NCI-H2196 (cell line): Measurements from ENCODE around the gene NUDT6.

Source experiments
- DNase-seq: peaks from one replicate; lab custom pipeline; 2025; ENCODE audit not compliant: unreplicated experiment; lab: John Stamatoyannopoulos, UW

Gene NUDT6

GRCh38 chr4:122914938-122915337 lies 7.5 kb downstream of the NUDT6 start:
- DNase-seq, result no peak

GRCh38 chr4:122914292-122914904 lies 8.0 kb downstream of the NUDT6 start:
- DNase-seq, result no peak

- no peak for DNase-seq
These were observed 9.4 kb downstream of the NUDT6 start for GRCh38 chr4:122912810-122913575.

- no peak for DNase-seq
These were observed 10.8 kb downstream of the NUDT6 start for GRCh38 chr4:122911588-122911987.

- no peak for DNase-seq
These were observed 12.7 kb downstream of the NUDT6 start for GRCh38 chr4:122909683-122910082.

GRCh38 chr4:122908223-122908622 lies 14.2 kb downstream of the NUDT6 start:
- no peak for DNase-seq

GRCh38 chr4:122906859-122907305 lies 15.5 kb downstream of the NUDT6 start:
- DNase-seq, result no peak

GRCh38 chr4:122903766-122904288 lies 18.6 kb downstream of the NUDT6 start:
- DNase-seq, result no peak

GRCh38 chr4:122901247-122902010 lies 21.0 kb downstream of the NUDT6 start:
- no peak for DNase-seq

GRCh38 chr4:122900314-122900713 lies 22.1 kb downstream of the NUDT6 start:
- DNase-seq, result no peak

- DNase-seq, result no peak
These were observed 22.7 kb downstream of the NUDT6 start for GRCh38 chr4:122899682-122900081.

- DNase-seq, result no peak
These were observed 23.8 kb downstream of the NUDT6 start for GRCh38 chr4:122898370-122899150.

- DNase-seq, result no peak
These were observed 26.1 kb downstream of the NUDT6 start for GRCh38 chr4:122896270-122896669.

GRCh38 chr4:122895336-122895995 lies 26.9 kb downstream of the NUDT6 start:
- no peak for DNase-seq

- no peak for DNase-seq
These were observed 27.6 kb downstream of the NUDT6 start for GRCh38 chr4:122894827-122895226.

- DNase-seq, result no peak
These were observed 32.1 kb downstream of the NUDT6 start for GRCh38 chr4:122890147-122890795.

GRCh38 chr4:122889726-122890125 lies 32.7 kb downstream of the NUDT6 start:
- DNase-seq, result no peak

GRCh38 chr4:122884499-122884898 lies 37.9 kb downstream of the NUDT6 start:
- DNase-seq, result no peak

- DNase-seq, result no peak
These were observed 39.3 kb downstream of the NUDT6 start for GRCh38 chr4:122882857-122883735.
